Measurements from ENCODE around the gene ZNF593.
A peak's percentile ranks its signal among the peaks of the same experiment; 100 is the strongest.

Gene ZNF593

GRCh38 chr1:26169669-26170471 lies at the start of gene ZNF593:
ZNF593 (plus strand) TSS chr1:26169908; CDS start chr1:26169984, 76 bp downstream.
- DNase-seq (ENCODE audit: low spot score), result peak; percentile 92

GRCh38 chr1:26121854-26122773 lies 47.6 kb upstream of the ZNF593 start:
- peak; percentile 62 for DNase-seq (ENCODE audit: low spot score)

- DNase-seq (ENCODE audit: low spot score), result peak; percentile 86
Measured at GRCh38 chr1:26122988-26123973, 46.4 kb upstream of the ZNF593 start.

DNA sequence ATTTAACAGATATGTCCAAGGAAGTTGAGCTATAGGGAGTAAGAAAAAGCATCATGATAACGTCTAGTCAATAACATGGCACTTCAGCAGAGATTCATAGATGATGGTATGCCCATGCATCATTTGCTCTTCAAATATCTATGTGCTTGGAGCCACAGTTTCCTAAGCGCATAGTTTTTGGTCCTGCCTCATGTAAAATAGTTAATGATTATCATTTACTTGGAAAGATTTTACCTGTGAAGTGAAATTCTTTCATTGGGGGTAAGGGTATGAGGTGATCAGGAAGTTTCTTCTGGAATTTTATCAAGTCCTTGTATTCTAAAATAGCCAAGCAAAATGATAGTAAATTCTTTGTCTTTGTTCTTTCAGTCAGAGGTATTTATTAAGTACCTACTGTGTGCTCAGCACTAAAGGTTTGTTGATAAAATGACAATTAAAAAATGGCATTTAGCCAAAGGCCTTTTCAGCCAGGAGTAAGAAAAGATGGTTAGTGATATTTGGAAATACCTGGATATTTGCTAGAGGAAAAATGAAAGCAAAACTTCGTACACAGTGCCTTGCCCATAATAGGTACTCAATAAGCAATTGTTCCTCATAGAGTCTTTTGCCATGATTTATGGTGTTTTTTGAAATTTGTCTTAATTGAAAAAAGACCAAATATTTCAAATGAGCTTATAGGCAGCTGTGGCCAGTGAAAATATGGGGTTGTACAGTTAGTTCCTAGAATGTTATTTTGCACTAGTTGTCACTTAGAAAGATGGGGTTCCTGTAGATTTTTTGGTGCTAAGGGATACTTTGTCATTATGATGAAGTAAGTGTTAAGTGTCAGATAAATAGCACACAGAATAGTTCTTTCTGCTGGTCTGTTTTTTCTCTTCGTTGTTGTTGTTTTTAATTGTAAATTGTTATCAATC lies 45.0 kb upstream of the ZNF593 start:
- peak; percentile 55 for DNase-seq (ENCODE audit: low spot score)

DNA sequence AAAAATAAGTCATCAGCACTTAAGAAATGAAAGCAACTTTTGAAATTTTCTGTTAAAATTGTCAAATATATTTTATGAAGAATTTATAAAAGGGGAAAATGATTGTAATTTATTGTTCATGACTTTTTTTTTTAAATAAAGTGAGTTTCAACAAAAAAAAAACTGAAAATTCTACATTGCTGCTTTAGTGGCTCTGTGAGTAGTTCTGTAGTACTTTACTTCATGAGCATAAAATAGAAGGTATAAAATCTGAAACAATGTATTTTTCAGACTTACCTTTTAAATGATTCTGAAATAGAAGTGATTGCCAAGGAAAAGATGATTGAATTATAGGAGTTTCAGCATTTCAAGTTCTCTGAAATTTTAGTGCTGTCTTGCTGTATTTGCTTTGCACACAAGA lies 44.3 kb upstream of the ZNF593 start:
- DNase-seq (ENCODE audit: low spot score), result peak; percentile 62

DNA sequence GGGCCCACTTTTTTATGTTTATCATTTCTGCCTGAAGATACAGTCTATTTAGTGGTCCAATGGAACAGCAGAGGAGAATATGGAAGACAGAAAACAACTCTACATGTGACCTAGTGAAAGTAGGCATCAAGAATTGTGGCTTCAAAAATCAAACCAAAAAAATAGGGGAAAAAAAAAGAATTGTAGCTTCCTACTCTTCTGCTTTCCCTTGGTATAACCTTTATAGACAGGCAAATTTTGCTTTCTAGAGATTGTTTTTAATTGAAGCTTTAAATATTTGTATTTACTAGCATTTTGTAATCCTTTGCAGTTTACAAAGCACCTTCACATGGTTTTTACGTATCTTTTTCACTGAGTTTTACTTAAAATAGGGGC lies 43.8 kb upstream of the ZNF593 start:
- no peak for DNase-seq (ENCODE audit: low spot score)

- DNase-seq (ENCODE audit: low spot score), result peak; percentile 93
Measured at GRCh38 chr1:26126321-26127084, 43.2 kb upstream of the ZNF593 start.

- peak; percentile 73 for DNase-seq (ENCODE audit: low spot score)
Measured at GRCh38 chr1:26127235-26128163, 42.2 kb upstream of the ZNF593 start.

GRCh38 chr1:26129778-26130177 lies 39.9 kb upstream of the ZNF593 start:
- no peak for DNase-seq (ENCODE audit: low spot score)

DNA sequence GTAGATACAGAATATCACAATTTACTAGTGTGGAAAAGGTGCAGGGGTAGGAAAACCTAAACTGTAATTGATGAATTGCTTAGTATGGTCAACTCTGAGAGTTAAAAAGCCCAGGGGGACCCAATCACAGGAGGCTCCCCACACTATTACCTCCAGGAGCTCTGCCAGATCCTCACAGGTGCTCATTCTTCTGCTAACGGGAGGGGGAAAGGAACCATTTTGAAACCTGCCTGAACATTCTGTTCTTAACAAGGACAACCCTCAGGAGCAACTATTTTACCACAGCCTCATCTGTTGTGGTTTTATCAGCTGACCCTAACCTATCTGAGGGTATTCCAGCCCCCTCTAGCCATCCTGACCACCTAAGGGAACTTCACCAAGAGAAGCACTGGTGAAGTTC lies 39.0 kb upstream of the ZNF593 start:
- peak; percentile 3 for DNase-seq (ENCODE audit: low spot score)

DNA sequence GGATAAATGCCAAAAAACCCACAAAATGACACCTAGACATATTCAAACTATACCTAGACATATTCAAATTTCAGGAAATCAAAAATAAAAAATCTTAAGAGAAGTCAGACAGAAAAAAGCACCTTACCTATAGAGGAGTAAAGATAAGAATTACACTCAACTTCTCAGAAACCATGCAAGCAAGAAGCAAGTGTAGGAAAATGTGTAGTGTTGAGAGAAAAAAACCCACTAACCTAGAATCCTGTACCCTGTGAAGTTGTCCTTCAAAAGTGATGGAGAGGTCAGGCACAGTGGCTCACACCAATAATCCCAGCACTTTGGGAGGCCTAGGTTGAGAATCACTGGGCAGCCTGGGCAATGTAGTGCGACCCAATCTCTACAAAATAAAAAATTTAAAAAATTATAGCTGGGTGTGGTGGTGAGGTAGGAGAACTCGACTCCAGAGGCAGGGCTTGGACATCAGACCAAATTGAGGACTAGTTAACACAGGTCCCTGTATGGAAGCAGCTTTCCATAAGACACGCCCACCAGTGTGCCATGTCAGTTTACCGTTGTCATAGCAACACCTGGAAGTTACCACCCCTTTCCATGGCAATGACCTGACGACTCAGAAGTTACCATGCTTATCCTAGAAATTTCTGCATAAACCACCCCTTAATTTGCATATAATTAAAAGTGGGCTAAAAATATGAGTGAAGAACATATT lies 37.4 kb upstream of the ZNF593 start:
- DNase-seq (ENCODE audit: low spot score), result no peak

- DNase-seq (ENCODE audit: low spot score), result no peak
Measured at GRCh38 chr1:26132834-26133167, 36.9 kb upstream of the ZNF593 start.

GRCh38 chr1:26134466-26134865 lies 35.2 kb upstream of the ZNF593 start:
- DNase-seq (ENCODE audit: low spot score), result no peak

GRCh38 chr1:26138974-26139558 lies 30.6 kb upstream of the ZNF593 start:
- no peak for DNase-seq (ENCODE audit: low spot score)

GRCh38 chr1:26142159-26142558 lies 27.5 kb upstream of the ZNF593 start:
- DNase-seq (ENCODE audit: low spot score), result no peak

DNA sequence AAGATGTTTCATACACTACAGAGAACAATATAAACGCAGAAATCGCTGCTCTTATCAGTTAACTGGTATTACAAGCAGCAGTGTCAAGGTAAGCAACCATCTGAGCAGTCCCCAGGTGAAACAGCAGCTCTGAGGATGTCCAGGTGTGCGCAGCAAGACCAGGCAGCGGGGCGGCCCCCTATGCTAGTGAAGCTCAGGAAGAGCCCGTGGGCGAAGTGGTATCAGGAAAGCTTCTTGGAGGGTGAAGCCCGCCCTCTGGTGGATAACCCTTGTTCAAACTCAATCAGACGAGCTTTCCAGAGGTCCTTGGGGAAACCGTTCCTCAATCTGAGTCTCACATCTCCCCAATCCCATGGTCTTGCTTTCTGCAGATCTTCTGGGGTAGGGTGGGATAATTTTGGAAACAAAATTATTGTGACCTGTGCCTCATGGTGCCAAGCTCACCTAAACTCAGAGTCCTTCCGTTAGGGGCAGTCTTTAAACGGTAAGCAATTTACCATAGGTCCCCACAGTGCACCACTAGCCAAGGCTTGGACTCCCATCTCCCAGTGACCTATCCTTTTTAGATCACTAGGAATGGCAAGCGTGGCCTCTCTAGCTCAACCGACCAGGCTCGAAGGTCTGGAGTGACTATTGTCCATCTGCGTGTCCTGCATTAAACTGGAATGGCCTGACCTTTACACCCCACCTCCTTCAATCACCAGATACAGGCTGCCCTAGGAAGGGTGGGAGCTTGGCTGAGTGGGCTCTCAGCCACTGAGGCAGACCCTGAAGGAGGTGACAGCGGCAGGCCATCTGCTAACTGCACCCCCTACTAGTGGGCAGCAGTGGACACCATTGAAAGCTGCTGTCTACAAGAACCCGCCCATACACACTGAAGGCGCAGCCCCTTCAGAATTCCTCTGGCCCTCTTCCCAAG lies 24.4 kb upstream of the ZNF593 start:
- DNase-seq (ENCODE audit: low spot score), result peak; percentile 94

- no peak for DNase-seq (ENCODE audit: low spot score)
Measured at GRCh38 chr1:26145960-26146294, 23.8 kb upstream of the ZNF593 start.

Data from hematopoietic multipotent progenitor cell treated with erythropoietin and hydrocortisone succinate and interleukin-3 and kit ligand, for 17 days (in vitro differentiated cells).